K562 (cell line): ENCODE data around the gene CTDSP2. TPM values are rescaled to one million over a fixed set of nuclear protein-coding genes. Genes with fewer than 3 reads are reported as not detected.
A peak's percentile ranks its signal among the peaks of the same experiment; 100 is the strongest.

Source experiments
- CTBP1 ChIP-seq: fragments of 450-650 bp; IDR thresholded peaks from 2 replicates; pipeline ENCODE4 v1.6.1; 2016; ENCODE audit warnings: borderline replicate concordance
- E2F5 ChIP-seq: sonication (generic); formaldehyde crosslinking; IDR thresholded peaks from 2 replicates; pipeline ENCODE4 v1.8.0; 2022; ENCODE audit warnings: mild to moderate bottlenecking, missing genetic modification reagents
- FOSL1 ChIP-seq: fragments of 200-800 bp; sonication (Bioruptor generic); conservative IDR thresholded peaks from 2 replicates; pipeline ENCODE4 v1.6.1; 2016; ENCODE audit warnings: missing genetic modification characterization, missing compliant biosample characterization
- GABPA ChIP-seq: fragments of 200-800 bp; sonication (Bioruptor generic); conservative IDR thresholded peaks from 2 replicates; pipeline ENCODE4 v1.6.1; 2016; ENCODE audit warnings: low read depth, missing genetic modification characterization, missing compliant biosample characterization
- HEY1 ChIP-seq: fragments of 250-450 bp; sonication (Bioruptor Pico); IDR thresholded peaks from 2 replicates; pipeline ENCODE4 v1.5.0; 2020; ENCODE audit warnings: mild to moderate bottlenecking, moderate library complexity, borderline replicate concordance
- KDM1A ChIP-seq, 2 experiments: fragments of 450-650 bp; IDR thresholded peaks; 2 replicates each; pipeline ENCODE4 v1.6.1; 2016; ENCODE audit warnings: mild to moderate bottlenecking in 2 of 2
- MEF2A ChIP-seq: IDR thresholded peaks from 2 replicates; pipeline ENCODE4 v1.6.1; 2011; ENCODE audit warnings: low read depth, mild to moderate bottlenecking, low read length, moderate library complexity; ENCODE audit not compliant: control insufficient read depth
- NR2C1 ChIP-seq, 2 experiments: fragments of 450-650 bp; IDR thresholded peaks; 2 replicates each; pipeline ENCODE4 v1.6.1; 2017; ENCODE audit warnings: mild to moderate bottlenecking in 2 of 2, antibody characterized with exemption in 1 of 2, inconsistent platforms in 1 of 2, missing compliant biosample characterization in 1 of 2, missing genetic modification characterization in 1 of 2
- NRF1 ChIP-seq, 2 experiments: fragments of 450-650 bp; IDR thresholded peaks in 1 of 2; conservative IDR thresholded peaks in 1 of 2; 2 replicates each; pipeline ENCODE4 v1.6.1; 2014; ENCODE audit warnings: mild to moderate bottlenecking in 2 of 2
- RB1 ChIP-seq: fragments of 450-650 bp; IDR thresholded peaks from 2 replicates; pipeline ENCODE4 v1.6.1; 2017; ENCODE audit warnings: low read depth, mild to moderate bottlenecking
- RBBP5 ChIP-seq: fragments of 200-600 bp; sonication (generic); IDR thresholded peaks from 2 replicates; pipeline ENCODE4 v1.6.1; 2012; ENCODE audit warnings: borderline replicate concordance, mild to moderate bottlenecking, low read length, control low read depth, inconsistent platforms; ENCODE audit not compliant: insufficient read depth, poor library complexity, severe bottlenecking
- SAFB2 ChIP-seq: fragments of 200-400 bp; formaldehyde crosslinking; IDR thresholded peaks from 2 replicates; pipeline ENCODE4 v1.6.1; 2018; ENCODE audit warnings: borderline replicate concordance, low read length, low read depth, moderate library complexity; ENCODE audit not compliant: severe bottlenecking
- TCF7L2 ChIP-seq: fragments of 150-350 bp; IDR thresholded peaks from 2 replicates; pipeline ENCODE4 v1.6.1; 2016; ENCODE audit warnings: low read depth, mild to moderate bottlenecking, low read length, moderate library complexity
- ZBTB12 ChIP-seq: fragments of 250-450 bp; sonication (Bioruptor Pico); IDR thresholded peaks from 2 replicates; pipeline ENCODE4 v1.4.0; 2020
- polyA plus RNA-seq, 8 experiments: library from polyadenylated mRNA; depleted of rRNA in 4 of 8; stranded (reverse) in 5 of 8; unstranded in 3 of 8; fragments of >200 nt; fragmentation: Nextera tagmentation in 2 of 8; fragmentation: Illumina TruSeq in 1 of 8; extraction: Ambion mirVana in 2 of 8; extraction: Trizol in 1 of 8; gene quantifications; 2 replicates each; pipeline versions ENCODE4 v1.2.1 to v1.2.3, GENCODE V29; 2011 to 2014; ENCODE audit warnings: inconsistent platforms in 1 of 8, missing spikeins in 1 of 8
- total RNA-seq, 7 experiments: library from RNA; depleted of rRNA in 6 of 7; stranded (reverse); fragments of >200 nt in 6 of 7; fragmentation: Illumina TruSeq in 2 of 7; extraction: Trizol in 2 of 7; gene quantifications; 2 replicates each; pipeline versions ENCODE4 v1.2.1 to v1.2.3, GENCODE V29; 2011 to 2021; ENCODE audit warnings: low replicate concordance in 1 of 7
- TF ChIP-seq, protein P1 (sequence below): fragments of 450-650 bp; conservative IDR thresholded peaks from 2 replicates; pipeline ENCODE4 v1.6.1; 2016; ENCODE audit warnings: missing genetic modification characterization, low read depth, mild to moderate bottlenecking, control low read depth, missing compliant biosample characterization
- TF ChIP-seq, protein P2 (sequence below): sonication (generic); formaldehyde crosslinking; IDR thresholded peaks from 2 replicates; pipeline ENCODE4 v1.8.0; 2023; ENCODE audit warnings: mild to moderate bottlenecking, missing genetic modification reagents
- TF ChIP-seq, protein P3 (sequence below), 3 experiments: fragments of 200-800 bp in 1 of 3; sonication (Bioruptor generic) in 1 of 3; sonication (generic) in 1 of 3; formaldehyde crosslinking in 1 of 3; IDR thresholded peaks; 2 replicates each; pipeline versions ENCODE4 v1.6.1 to v1.8.0; 2016 to 2022; ENCODE audit warnings: mild to moderate bottlenecking in 2 of 3, missing compliant biosample characterization in 2 of 3, missing genetic modification characterization in 2 of 3, missing genetic modification reagents in 1 of 3
- TF ChIP-seq, protein P4 (sequence below): fragments of 250-450 bp; sonication (Bioruptor Pico); IDR thresholded peaks from 2 replicates; pipeline ENCODE4 v1.8.0; 2022; ENCODE audit warnings: inconsistent platforms, mild to moderate bottlenecking, moderate library complexity, borderline replicate concordance

CTDSP2 gene
- total and polyA plus RNA-seq, 9 of the 15 experiments (the other 6 are each of a cell fraction or from before 2014, with no cell fraction given), result 20.4 to 108 (median 47.7) TPM

GRCh38 chr12:57865084-57865751 is 18.7 kb upstream of the CTDSP2 start (continued):
- TF ChIP-seq, protein P1, sequence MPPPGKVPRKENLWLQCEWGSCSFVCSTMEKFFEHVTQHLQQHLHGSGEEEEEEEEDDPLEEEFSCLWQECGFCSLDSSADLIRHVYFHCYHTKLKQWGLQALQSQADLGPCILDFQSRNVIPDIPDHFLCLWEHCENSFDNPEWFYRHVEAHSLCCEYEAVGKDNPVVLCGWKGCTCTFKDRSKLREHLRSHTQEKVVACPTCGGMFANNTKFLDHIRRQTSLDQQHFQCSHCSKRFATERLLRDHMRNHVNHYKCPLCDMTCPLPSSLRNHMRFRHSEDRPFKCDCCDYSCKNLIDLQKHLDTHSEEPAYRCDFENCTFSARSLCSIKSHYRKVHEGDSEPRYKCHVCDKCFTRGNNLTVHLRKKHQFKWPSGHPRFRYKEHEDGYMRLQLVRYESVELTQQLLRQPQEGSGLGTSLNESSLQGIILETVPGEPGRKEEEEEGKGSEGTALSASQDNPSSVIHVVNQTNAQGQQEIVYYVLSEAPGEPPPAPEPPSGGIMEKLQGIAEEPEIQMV, result no peak
- TF ChIP-seq CTBP1 (peak; percentile 64; the same call in 1 of the 2 replicates), RB1 (peak; percentile 72), KDM1A (IDR thresholded peaks at IDR 0.05) (peak in 1 of 2 experiments; percentile 29; a peak in 1 of 4 replicates), HEY1 (CRISPR knock-in tag) (no peak), FOSL1 (tag) (peak; percentile 46; the same call in 1 of the 2 replicates), E2F5 (CRISPR knock-in tag) (no peak), TCF7L2 (no peak), NRF1 (conservative IDR thresholded peaks at IDR 0.05 in 1 of 2, IDR thresholded peaks at IDR 0.05 in 1 of 2) (peak; percentile 52 to 55), SAFB2 (no peak), ZBTB12 (no peak), NR2C1 (IDR thresholded peaks at IDR 0.05) (no peak), NR2C1 (tag; IDR thresholded peaks at IDR 0.05) (no peak), RBBP5 (peak; percentile 70), MEF2A (no peak), GABPA (no peak)
- TF ChIP-seq, protein P2, sequence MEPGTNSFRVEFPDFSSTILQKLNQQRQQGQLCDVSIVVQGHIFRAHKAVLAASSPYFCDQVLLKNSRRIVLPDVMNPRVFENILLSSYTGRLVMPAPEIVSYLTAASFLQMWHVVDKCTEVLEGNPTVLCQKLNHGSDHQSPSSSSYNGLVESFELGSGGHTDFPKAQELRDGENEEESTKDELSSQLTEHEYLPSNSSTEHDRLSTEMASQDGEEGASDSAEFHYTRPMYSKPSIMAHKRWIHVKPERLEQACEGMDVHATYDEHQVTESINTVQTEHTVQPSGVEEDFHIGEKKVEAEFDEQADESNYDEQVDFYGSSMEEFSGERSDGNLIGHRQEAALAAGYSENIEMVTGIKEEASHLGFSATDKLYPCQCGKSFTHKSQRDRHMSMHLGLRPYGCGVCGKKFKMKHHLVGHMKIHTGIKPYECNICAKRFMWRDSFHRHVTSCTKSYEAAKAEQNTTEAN, result no peak
- TF ChIP-seq, protein P3, sequence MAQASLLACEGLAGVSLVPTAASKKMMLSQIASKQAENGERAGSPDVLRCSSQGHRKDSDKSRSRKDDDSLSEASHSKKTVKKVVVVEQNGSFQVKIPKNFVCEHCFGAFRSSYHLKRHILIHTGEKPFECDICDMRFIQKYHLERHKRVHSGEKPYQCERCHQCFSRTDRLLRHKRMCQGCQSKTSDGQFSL (CRISPR knock-in tag; IDR thresholded peaks at IDR 0.05), result no peak
- TF ChIP-seq, protein P3 (tag; IDR thresholded peaks at IDR 0.05), result no peak
- TF ChIP-seq, protein P4, sequence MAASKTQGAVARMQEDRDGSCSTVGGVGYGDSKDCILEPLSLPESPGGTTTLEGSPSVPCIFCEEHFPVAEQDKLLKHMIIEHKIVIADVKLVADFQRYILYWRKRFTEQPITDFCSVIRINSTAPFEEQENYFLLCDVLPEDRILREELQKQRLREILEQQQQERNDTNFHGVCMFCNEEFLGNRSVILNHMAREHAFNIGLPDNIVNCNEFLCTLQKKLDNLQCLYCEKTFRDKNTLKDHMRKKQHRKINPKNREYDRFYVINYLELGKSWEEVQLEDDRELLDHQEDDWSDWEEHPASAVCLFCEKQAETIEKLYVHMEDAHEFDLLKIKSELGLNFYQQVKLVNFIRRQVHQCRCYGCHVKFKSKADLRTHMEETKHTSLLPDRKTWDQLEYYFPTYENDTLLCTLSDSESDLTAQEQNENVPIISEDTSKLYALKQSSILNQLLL (CRISPR knock-in tag), result no peak
